Panc1 (cell line): ENCODE data around the gene FAM200B. TPM values are rescaled to one million over a fixed set of nuclear protein-coding genes. Genes with fewer than 3 reads are reported as not detected.

Experiments
- ATAC-seq: fragments of 200-7000 bp; cut with Tn5 transposase; 2 replicates; pipeline ENCODE4 v1.9.1; 2020; ENCODE audit warnings: mild to moderate bottlenecking, moderate library complexity
- BruUV-seq: library from RNA; stranded (reverse); fragments of 400-500 nt; replicated peaks from 2 replicates; lab custom pipeline; 2021; lab: Mats Ljungman, UMichigan
- CTCF ChIA-PET: fragments of 300-600 bp; sonication (Branson Sonifier 250); formaldehyde crosslinking; loops from one replicate; lab custom pipeline; 2022; ENCODE audit warnings: antibody characterized with exemption; lab: Charles Lee
- POLR2A ChIA-PET: fragments of 300-600 bp; sonication (Branson Sonifier 250); formaldehyde crosslinking; loops from one replicate; lab custom pipeline; 2022; ENCODE audit warnings: antibody characterized with exemption; lab: Charles Lee
- DNase-seq: peaks from one replicate; pipeline ENCODE4 v3.0.0-alpha.2; 2010; ENCODE audit warnings: low read depth, low spot score
- H3K27ac ChIP-seq: 2 replicates; pipeline ENCODE4 v1.5.1; 2011; ENCODE audit warnings: mild to moderate bottlenecking, low read length, inconsistent platforms
- H3K27me3 ChIP-seq: fragments of 200-500 bp; sonication (Bioruptor generic); 2 replicates; pipeline ENCODE4 v1.6.0; 2014; ENCODE audit warnings: low read length, inconsistent platforms; ENCODE audit not compliant: control insufficient read depth, insufficient read depth
- H3K36me3 ChIP-seq: fragments of 200-500 bp; sonication (Bioruptor generic); 2 replicates; pipeline ENCODE4 v1.5.1; 2014; ENCODE audit warnings: inconsistent platforms, mild to moderate bottlenecking, low read length, moderate library complexity; ENCODE audit not compliant: control insufficient read depth, insufficient read depth
- H3K4me1 ChIP-seq: 2 replicates; pipeline ENCODE4 v1.5.1; 2011; ENCODE audit warnings: inconsistent platforms, mild to moderate bottlenecking, low read length, moderate library complexity; ENCODE audit not compliant: control insufficient read depth, insufficient read depth
- H3K4me3 ChIP-seq, 2 experiments: 2 replicates each; pipeline ENCODE4 v1.5.1; 2011 to 2012; ENCODE audit warnings: low read depth in 2 of 2, low read length in 2 of 2, mild to moderate bottlenecking in 2 of 2, inconsistent platforms in 1 of 2, moderate library complexity in 1 of 2
- H3K9me3 ChIP-seq: fragments of 200-500 bp; sonication (Bioruptor generic); 2 replicates; pipeline ENCODE4 v1.5.1; 2014; ENCODE audit warnings: low read depth, mild to moderate bottlenecking, inconsistent platforms, low read length, moderate library complexity; ENCODE audit not compliant: control insufficient read depth, insufficient read depth
- POLR2AphosphoS5 ChIP-seq: IDR thresholded peaks from 2 replicates; pipeline ENCODE4 v1.6.1; 2012; ENCODE audit warnings: mild to moderate bottlenecking, low read depth, low read length, moderate library complexity
- SIN3A ChIP-seq: IDR thresholded peaks from 2 replicates; pipeline ENCODE4 v1.6.1; 2012; ENCODE audit warnings: low read depth, mild to moderate bottlenecking, low read length, moderate library complexity, borderline replicate concordance; ENCODE audit not compliant: insufficient read depth
- TCF7L2 ChIP-seq: IDR thresholded peaks from 2 replicates; pipeline ENCODE4 v1.6.1; 2011; ENCODE audit warnings: mild to moderate bottlenecking, low read depth, low read length, inconsistent platforms
- in situ Hi-C: cut with HindIII; loops from 2 replicates; pipeline ENCODE4 v1.10.0; 2016; ENCODE audit warnings: low sequenced_read_pairs, low pct_unique_long_range_greater_than_20kb
- intact Hi-C: fragments of 100-400 bp; cut with micrococcal nuclease; formaldehyde crosslinking; loops from one replicate; pipeline ENCODE4 v1.10.0; 2022; ENCODE audit not compliant: unreplicated experiment
- total RNA-seq: library from RNA; stranded (reverse); gene quantifications from one replicate; pipeline ENCODE4 v1.2.1, GENCODE V29; 2021; ENCODE audit not compliant: unreplicated experiment
- TF ChIP-seq, protein P1 (sequence below), 2 experiments: IDR thresholded peaks; 2 replicates each; pipeline ENCODE4 v1.6.1; 2011 to 2012; ENCODE audit warnings: low read depth in 2 of 2, control low read depth in 1 of 2, low read length in 1 of 2, mild to moderate bottlenecking in 1 of 2, moderate library complexity in 1 of 2; ENCODE audit not compliant: insufficient read depth in 1 of 2
- TF ChIP-seq, protein P2 (sequence below): fragments of 450-650 bp; IDR thresholded peaks from 2 replicates; pipeline ENCODE4 v1.5.1; 2017; ENCODE audit warnings: mild to moderate bottlenecking

Gene FAM200B
- total RNA-seq, 1 experiment from 2014 or later, result 15.2 TPM

- no peaks in the 10 kb centered on the region for H3K9me3 ChIP-seq
- intact Hi-C loops, result no loop called here
- H3K4me3 ChIP-seq, result peak overlapping the region; percentile 67 to 72
- H3K27ac ChIP-seq, result peak overlapping the region; percentile 90
- H3K4me1 ChIP-seq, result peaks cover 24% of the 10 kb centered on the region
- no peak for TF ChIP-seq SIN3A
- TF ChIP-seq, protein P1, sequence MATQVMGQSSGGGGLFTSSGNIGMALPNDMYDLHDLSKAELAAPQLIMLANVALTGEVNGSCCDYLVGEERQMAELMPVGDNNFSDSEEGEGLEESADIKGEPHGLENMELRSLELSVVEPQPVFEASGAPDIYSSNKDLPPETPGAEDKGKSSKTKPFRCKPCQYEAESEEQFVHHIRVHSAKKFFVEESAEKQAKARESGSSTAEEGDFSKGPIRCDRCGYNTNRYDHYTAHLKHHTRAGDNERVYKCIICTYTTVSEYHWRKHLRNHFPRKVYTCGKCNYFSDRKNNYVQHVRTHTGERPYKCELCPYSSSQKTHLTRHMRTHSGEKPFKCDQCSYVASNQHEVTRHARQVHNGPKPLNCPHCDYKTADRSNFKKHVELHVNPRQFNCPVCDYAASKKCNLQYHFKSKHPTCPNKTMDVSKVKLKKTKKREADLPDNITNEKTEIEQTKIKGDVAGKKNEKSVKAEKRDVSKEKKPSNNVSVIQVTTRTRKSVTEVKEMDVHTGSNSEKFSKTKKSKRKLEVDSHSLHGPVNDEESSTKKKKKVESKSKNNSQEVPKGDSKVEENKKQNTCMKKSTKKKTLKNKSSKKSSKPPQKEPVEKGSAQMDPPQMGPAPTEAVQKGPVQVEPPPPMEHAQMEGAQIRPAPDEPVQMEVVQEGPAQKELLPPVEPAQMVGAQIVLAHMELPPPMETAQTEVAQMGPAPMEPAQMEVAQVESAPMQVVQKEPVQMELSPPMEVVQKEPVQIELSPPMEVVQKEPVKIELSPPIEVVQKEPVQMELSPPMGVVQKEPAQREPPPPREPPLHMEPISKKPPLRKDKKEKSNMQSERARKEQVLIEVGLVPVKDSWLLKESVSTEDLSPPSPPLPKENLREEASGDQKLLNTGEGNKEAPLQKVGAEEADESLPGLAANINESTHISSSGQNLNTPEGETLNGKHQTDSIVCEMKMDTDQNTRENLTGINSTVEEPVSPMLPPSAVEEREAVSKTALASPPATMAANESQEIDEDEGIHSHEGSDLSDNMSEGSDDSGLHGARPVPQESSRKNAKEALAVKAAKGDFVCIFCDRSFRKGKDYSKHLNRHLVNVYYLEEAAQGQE (IDR thresholded peaks at IDR 0.05; ENCODE audit: insufficient read depth in 1 of 2, low read depth in 2 of 2, low read length in 1 of 2), result no peak
- TF ChIP-seq, protein P2, sequence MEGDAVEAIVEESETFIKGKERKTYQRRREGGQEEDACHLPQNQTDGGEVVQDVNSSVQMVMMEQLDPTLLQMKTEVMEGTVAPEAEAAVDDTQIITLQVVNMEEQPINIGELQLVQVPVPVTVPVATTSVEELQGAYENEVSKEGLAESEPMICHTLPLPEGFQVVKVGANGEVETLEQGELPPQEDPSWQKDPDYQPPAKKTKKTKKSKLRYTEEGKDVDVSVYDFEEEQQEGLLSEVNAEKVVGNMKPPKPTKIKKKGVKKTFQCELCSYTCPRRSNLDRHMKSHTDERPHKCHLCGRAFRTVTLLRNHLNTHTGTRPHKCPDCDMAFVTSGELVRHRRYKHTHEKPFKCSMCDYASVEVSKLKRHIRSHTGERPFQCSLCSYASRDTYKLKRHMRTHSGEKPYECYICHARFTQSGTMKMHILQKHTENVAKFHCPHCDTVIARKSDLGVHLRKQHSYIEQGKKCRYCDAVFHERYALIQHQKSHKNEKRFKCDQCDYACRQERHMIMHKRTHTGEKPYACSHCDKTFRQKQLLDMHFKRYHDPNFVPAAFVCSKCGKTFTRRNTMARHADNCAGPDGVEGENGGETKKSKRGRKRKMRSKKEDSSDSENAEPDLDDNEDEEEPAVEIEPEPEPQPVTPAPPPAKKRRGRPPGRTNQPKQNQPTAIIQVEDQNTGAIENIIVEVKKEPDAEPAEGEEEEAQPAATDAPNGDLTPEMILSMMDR, result no peak
- no peak for TF ChIP-seq TCF7L2
- no peak for TF ChIP-seq POLR2AphosphoS5
- no peak for DNase-seq
- CTCF ChIA-PET, result no interaction called here
- no peak for ATAC-seq
- POLR2A ChIA-PET, result no interaction called here
- in situ Hi-C loops, result no loop called here
- no TSS peak for BruUV-seq
- no peaks in the 10 kb centered on the region for H3K27me3 ChIP-seq
- no peaks in the 10 kb centered on the region; the same call in 1 of the 2 replicates for H3K36me3 ChIP-seq
Measured at GRCh38 chr4:15653420-15653819, 28.2 kb upstream of the FAM200B start.

DNA sequence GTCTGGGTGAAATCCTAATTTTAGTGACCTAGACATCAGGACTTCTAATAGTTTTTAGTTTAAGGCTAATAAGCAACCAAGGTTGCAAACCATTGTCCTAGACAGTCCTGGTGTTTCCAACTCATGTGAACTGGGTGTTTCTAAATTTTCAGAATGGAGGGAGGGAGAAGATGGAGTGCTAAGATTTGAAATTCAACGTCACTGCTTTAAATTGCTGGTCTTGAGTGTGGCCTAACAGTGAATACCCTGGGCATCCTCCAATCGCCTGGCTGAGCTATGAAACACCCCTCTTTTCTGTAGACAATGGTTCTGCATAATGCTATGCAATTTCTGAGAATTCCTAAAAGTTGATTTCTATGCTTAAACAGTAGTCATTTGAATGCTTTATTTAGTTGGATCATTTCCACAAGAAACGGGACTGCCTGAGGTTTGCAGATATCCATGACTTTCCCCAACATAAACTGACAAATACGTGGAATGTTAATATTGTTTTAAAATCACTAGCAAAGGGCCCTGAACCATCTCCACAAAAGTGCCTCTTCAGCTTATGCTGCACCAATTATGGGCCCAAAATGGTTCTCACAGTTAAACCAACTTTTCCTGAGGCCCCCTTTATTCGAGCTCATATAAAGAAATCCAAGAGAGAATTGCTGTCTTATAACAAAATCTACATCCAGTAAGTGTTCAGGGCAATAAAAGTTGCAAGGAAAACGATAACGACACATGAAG lies 27.6 kb upstream of the FAM200B start:
- ATAC-seq (no peak), DNase-seq (no peak)
- H3K4me1 ChIP-seq, result peaks cover 24% of the 10 kb centered on the region
- peak overlapping the region; percentile 90 for H3K27ac ChIP-seq
- H3K36me3 ChIP-seq, result no peaks in the 10 kb centered on the region; the same call in 1 of the 2 replicates
- TF ChIP-seq SIN3A (no peak), POLR2AphosphoS5 (no peak), TCF7L2 (no peak)
- TF ChIP-seq, protein P1 (IDR thresholded peaks at IDR 0.05; ENCODE audit: insufficient read depth in 1 of 2, low read depth in 2 of 2, low read length in 1 of 2), result no peak
- TF ChIP-seq, protein P2, result no peak
- CTCF ChIA-PET, result interaction anchor here (0.6 kb wide), 1 partner anchor 24 kb away, joined by 3 read pairs; no protein-coding TSS in a partner anchor
- no peaks in the 10 kb centered on the region for H3K27me3 ChIP-seq
- POLR2A ChIA-PET, result no interaction called here
- H3K4me3 ChIP-seq, result peak overlapping the region; percentile 67 to 72
- TSS peak; percentile 65 for BruUV-seq
- intact Hi-C loops, result no loop called here
- no peaks in the 10 kb centered on the region for H3K9me3 ChIP-seq
- in situ Hi-C loops, result no loop called here
